Sigmoid colon (tissue), 4 donors: ENCODE data around the gene UBA52.

Experiments
- CTCF ChIP-seq, 4 experiments: fragments of 450-650 bp in 3 of 4; fragments of 200-600 bp in 1 of 4; IDR thresholded peaks; one replicate each; pipeline ENCODE4 v1.5.1; 2016 to 2019; ENCODE audit warnings: antibody characterized with exemption in 4 of 4, mild to moderate bottlenecking in 3 of 4, moderate library complexity in 2 of 4
- POLR2AphosphoS5 ChIP-seq, 4 donors: sonication (generic); formaldehyde crosslinking; IDR thresholded peaks; one replicate each; pipeline ENCODE4 v1.6.1; 2017; ENCODE audit warnings: antibody characterized with exemption in 4 of 4

- no peak for TF ChIP-seq CTCF (IDR thresholded peaks at IDR 0.05)
- TF ChIP-seq POLR2AphosphoS5 (IDR thresholded peaks at IDR 0.05): no peak
Measured at GRCh38 chr19:18533058-18533457, 38.6 kb upstream of the UBA52 start.
